Measurements from ENCODE around the gene CALM3.

CALM3 gene

DNA sequence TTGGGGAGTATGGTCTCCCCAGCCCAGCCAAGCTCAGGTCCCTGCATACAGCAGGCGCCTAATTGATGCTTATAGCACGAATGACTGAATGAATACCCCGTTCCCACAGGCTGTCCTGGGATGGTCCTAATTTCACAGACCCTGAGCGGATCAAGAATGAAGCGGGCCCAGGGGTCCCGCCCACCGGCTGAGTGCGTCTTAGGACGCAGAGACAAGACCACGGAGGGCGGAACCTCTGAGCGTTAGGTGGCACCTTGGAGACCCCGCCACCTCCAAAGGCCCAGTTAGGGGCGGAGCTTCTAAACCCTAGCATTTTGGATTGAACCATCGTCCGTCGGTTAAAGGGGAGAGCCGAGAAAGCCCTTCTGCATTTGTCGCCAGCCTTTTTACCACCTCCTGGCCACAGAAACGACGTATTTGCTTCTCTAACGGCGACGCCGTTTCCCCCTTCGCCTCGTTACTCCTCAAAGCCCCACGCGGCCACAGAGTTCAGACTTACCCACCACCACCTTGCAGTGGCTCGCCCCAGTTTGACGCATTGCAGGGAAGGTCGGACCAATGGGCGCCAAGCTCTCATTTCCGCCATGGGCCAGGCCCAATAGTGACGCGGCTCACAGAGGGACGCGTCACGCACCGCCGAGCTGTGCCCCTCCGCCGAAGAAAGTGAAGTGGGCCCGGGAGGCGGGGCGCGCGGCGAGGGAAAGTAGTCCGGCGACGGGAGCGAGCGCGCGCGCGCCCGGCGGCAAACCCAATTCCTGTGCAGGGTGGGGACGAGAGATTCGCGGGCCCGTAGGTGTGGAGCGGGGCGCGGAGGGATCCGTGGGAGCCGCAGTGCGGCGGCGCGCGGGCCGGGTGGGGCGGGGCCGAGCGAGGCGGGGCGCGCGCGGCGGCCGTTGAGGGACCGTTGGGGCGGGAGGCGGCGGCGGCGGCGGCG is 479 bp upstream of the CALM3 start:
- peak; percentile 96 to 97 for DNase-seq

DNA sequence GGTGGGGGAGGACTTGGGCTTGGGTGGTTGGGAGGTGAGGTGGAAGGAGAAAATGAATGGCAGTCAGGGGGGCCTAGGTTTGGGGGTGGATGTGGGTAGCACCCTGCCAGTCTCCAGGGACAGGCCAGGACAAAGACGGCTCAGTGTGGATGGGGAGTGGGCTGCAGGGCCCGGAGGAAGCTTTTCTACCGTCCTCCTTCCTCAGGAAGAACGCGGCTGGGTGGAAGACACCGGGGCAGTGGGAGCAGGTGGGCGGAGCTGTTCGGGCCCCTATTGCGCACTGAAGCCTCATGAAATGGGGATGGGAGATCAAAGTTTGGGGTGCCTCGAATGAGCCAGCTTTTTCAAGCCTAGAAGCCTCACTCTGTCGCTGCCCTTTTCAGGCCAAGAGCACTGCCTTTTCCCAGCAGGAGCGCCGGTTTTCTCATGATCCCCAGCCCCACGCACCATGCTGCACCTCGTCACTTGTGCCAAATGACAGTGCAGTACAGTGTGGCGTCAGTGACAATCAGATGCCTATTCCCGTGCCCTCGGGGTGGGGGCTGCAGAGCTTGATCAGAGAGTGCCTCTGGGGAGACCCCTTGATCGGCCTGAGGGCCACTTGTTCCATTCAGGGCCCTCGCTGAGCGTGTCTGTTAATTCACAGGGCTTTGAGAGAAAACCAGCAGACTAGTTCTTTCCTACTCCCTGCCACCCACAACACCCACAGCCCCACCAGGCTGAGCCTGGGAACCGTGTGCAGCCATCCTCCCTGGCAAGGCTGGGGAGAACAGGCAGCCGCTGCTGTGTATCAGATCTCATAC is 1.5 kb downstream of the CALM3 start:
- peak; percentile 61 to 72 for DNase-seq

DNA sequence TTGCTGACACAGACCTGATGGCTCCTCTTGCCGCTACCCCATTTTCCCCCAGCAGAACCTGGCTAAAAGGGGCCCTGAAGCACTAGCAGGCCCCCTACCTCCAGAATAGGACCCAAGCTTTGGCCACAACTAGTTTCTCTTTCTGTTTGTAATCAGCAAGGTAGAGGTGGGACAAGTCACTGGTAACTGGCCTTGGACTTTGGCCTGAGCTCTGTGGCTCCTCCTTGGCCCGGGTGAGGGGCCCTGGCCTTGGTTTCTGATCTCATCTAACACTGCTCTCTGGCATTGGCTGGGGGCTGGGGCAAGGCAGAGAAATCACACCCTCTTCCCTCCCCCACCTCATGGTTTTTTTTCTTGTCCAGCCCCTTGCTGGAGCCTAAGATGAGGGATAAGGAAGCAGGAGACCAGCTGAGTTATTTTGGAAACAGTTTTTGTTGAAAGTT is 2.1 kb downstream of the CALM3 start:
- DNase-seq: no peak

GRCh38 chr19:46603752-46604231 is 2.7 kb downstream of the CALM3 start:
- no peak for DNase-seq

DNA sequence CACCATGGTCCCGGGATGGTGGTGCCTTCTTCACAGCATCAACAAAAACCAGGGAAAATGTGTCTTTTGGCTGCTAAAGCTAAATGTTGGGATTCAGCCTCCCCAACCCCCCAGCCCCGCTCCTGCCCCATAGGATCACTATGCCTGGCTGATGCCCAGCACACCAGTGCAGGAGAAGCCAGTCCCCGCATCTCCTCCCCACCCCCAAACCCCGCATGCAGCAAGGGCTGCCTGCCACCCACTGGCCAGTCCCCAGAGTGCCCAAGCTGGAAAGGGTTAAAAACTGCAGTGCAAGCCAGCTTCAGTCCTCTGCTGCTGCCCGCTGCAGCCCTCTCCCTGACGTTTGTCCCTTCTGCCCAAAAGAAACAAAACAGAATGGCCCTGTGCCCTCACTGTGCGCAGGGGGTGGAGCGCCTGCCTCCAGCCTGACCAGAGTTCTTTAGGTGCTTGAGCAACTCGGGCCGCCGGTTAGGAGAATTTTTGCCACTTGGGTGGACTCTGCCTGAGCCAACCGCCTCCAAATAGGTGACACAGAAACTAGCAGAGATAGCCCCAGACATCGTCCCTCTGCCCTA is 3.7 kb downstream of the CALM3 start:
- no peak for DNase-seq

DNA sequence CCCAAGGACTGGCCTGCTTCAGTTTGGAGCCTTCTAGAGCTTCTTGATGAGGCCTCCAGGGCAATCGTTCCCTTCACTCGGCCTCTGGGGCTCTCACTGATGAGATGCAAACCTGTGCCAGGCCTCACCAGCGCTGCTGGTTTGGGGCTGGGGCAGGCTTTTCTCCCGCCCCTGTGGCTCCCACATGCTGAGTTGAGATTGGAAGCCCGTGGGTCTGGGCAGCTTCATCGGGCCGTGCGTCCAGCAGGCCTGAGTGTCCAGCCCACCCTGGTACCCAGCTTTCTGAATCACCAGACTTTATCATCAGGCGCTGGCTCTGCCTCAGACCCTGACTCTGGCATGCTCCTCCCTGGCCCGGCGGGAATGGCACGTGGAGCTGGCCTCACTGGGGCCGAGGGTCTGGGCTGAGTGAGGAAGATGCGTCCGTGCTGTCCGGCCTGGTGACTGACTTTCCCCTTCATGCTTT is 4.3 kb downstream of the CALM3 start:
- no peak for DNase-seq

DNA sequence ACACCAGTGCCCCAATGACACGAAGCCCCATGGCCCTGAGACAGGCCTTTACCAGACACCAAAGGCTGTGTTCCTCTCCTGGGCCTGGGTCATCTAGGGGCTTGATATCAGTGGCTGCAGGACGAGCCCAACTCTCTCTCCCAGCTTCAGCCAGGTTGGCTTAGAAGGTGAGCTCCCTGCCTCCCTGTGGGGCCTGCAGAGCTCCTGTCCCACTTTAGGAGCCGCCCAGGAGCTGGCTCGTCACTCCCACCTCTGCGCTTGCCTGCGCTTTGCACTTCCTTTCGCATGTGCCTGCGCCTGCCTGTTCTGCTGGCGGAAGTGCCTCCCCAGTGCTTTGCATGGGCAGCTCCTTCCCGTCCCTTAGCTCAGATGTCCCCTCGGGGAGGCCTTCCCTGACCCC is 4.9 kb downstream of the CALM3 start:
- no peak for DNase-seq

DNA sequence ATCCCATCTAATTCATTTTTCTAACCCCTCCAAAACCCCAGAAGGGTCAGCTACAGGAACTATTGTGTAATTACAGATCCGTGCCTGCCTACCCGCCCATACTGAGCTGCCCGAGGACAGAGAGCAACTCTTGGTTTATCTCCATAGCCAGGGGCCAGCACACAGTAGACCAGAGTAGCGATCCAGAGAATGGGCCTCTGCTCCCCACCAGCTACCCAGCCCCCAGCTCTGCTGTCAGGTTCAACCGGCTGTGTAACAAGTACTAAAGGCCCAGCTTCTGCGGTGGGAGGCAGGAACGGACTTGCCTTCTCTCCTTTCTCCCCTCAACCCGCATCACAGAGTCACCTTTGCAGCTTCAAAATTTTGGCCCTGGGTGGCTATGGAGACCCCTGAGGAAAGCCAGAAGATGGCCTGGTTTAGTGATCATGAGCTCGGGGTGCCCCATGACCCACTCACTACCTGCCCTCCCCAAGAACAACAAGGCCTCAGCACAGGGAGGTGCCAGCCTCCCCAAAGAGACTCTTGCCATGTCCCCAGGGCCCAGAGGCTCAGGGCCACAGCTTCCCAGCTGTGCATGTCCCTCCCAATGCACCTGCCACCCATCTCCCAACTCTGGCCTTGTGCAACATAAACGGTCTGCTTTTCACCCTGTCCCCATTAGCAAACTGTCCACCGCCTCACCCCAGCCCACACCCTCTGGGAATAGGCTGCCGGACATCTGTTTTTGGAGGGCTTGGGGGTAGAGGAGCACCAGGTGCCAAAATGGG is 5.7 kb downstream of the CALM3 start:
- no peak for DNase-seq

GRCh38 chr19:46607448-46607841 is 6.3 kb downstream of the CALM3 start:
- DNase-seq: no peak

DNA sequence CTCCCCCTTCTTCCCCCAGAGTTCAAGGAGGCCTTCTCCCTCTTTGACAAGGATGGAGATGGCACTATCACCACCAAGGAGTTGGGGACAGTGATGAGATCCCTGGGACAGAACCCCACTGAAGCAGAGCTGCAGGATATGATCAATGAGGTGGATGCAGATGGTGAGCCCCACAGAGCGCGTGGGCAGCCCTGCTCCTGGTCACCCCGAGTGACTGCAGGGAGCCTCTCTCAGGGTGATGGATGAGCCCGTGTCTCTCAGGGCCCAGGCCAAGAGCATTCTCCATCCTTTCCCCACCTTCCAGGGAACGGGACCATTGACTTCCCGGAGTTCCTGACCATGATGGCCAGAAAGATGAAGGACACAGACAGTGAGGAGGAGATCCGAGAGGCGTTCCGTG is 7.0 kb downstream of the CALM3 start:
- no peak for DNase-seq

DNA sequence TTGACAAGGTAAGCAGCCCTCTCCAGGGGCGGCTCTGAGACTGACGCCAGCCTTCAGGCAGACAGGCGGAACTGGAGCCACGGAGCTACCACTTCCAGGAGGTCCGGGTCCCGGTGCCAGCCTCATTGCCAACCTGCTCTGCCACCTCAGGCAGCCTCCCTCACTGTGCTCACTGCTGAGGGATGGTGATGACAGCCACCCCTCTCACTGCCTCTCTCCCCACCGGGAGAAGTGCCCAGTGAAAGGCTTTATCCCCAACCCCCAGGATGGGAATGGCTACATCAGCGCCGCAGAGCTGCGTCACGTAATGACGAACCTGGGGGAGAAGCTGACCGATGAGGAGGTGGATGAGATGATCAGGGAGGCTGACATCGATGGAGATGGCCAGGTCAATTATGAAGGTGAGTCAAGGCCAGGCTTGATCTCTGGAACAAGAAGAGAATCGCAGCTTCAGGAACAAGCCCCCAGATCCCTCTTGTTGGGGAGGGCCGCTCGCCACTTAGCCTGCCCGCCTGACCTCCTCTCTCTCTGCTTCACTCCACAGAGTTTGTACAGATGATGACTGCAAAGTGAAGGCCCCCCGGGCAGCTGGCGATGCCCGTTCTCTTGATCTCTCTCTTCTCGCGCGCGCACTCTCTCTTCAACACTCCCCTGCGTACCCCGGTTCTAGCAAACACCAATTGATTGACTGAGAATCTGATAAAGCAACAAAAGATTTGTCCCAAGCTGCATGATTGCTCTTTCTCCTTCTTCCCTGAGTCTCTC is 7.6 kb downstream of the CALM3 start:
- no peak for DNase-seq

- DNase-seq: no peak
Measured at GRCh38 chr19:46609511-46610412, 8.6 kb downstream of the CALM3 start.

GRCh38 chr19:46610413-46610775 is 9.3 kb downstream of the CALM3 start:
- DNase-seq: no peak

- no peak for DNase-seq
Measured at GRCh38 chr19:46610851-46611770, 10.0 kb downstream of the CALM3 start.

DNA sequence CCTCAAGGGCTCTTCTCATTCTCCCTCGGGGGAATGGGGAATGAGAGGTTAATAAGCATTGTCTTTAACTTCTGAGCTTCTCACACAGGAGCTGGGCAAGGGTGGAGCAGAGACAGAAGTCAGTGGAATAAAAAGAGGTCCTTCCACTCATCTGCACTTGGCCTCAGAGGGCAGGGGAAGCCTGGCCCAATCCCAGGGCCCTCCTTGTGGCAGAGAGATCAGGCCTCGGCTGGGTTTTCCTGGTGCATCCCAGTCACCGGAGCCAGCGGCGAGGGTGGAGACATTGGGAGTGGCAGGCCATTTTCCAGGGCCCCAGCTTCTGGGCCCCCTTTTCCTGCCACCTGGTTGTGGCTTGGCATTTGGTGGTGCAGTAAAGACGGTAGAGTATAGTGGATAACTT is 10.6 kb downstream of the CALM3 start:
- no peak for DNase-seq

GRCh38 chr19:46613525-46613924 is 12.4 kb downstream of the CALM3 start:
- DNase-seq: no peak

DNA sequence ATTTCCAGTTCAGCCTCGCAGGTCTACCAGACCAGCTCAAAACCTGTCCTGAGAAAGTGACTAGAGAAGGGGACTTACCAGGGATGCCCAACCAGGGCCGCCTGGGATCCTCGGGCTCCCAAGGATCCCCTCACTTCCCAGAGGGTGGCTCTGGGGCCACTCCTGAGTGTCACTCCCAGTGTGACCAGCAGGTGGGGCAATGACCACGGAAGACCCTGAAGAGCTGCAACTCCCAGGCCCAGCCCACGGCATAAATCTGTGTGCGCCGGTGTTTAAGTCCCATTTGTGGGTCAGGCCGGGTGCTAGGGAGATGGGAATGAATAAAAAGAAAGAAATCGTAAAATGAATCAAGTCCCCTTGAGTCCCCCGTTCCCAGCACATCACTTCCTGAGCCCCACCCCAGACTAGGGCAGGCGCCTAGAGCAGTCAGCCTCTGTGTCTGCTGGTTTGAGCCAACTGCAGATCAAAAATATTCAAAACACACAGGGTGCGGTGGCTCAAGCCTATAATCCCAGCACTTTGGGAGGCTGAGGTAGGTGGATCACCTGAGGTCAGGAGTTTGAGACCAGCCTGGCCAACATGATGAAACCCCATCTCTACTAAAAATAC is 13.1 kb downstream of the CALM3 start:
- peak; percentile 79 to 83 for DNase-seq

DNA sequence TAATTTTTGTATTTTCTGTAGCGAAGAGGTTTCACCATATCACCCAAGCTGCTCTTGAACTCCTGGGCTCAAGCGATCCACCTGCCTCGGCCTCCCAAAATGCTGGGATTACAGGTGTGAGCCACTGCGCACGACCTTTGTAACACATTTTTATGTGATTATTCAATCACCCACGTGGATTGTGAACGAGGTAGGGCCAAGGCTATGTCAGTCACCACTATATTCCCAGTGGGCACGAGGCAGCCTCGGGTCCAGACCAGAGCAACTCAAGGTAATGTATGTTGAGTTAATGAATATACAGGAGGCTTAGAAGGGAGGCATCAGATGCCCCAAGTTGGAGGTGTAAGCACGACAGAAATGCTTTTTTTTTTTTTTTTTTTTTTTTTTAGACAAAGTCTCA is 14.8 kb downstream of the CALM3 start:
- no peak for DNase-seq

All from activated CD4-positive, alpha-beta T cell treated with anti-CD3 and anti-CD28 coated beads, Interleukin-2, amount 50 U/mL, for 4 hours (primary cell).